Ramos (cell line): ENCODE measurements around the gene ANKDD1B.

ENCODE experiments used
- in situ Hi-C: fragments of 300-500 bp; cut with MboI; formaldehyde crosslinking; loops from one replicate; pipeline ENCODE4 v1.14.3; 2022; ENCODE audit warnings: low sequenced_read_pairs; ENCODE audit not compliant: unreplicated experiment

ANKDD1B gene

GRCh38 chr5:75656311-75657003 is 45.2 kb downstream of the ANKDD1B start:
- in situ Hi-C loops = no loop called here

- in situ Hi-C loops = no loop called here
Measured at GRCh38 chr5:75659791-75660450, 48.7 kb downstream of the ANKDD1B start.

GRCh38 chr5:75660678-75661465 is 49.6 kb downstream of the ANKDD1B start:
- in situ Hi-C loops = no loop called here

- in situ Hi-C loops = no loop called here
Measured at GRCh38 chr5:75662061-75662460, 50.8 kb downstream of the ANKDD1B start.

- in situ Hi-C loops = no loop called here
Measured at GRCh38 chr5:75663579-75664284, 52.5 kb downstream of the ANKDD1B start.

GRCh38 chr5:75664979-75665378 is 53.7 kb downstream of the ANKDD1B start:
- in situ Hi-C loops = no loop called here

GRCh38 chr5:75666801-75667200 is 55.5 kb downstream of the ANKDD1B start:
- in situ Hi-C loops = no loop called here

- in situ Hi-C loops = no loop called here
Measured at GRCh38 chr5:75667586-75667985, 56.3 kb downstream of the ANKDD1B start.

GRCh38 chr5:75668445-75668844 is 57.2 kb downstream of the ANKDD1B start:
- in situ Hi-C loops = no loop called here

GRCh38 chr5:75668977-75669689 is 57.9 kb downstream of the ANKDD1B start:
- in situ Hi-C loops = no loop called here

- in situ Hi-C loops = no loop called here
Measured at GRCh38 chr5:75670577-75670976, 59.3 kb downstream of the ANKDD1B start.

- in situ Hi-C loops = no loop called here
Measured at GRCh38 chr5:75671506-75671905, 60.3 kb downstream of the ANKDD1B start.

GRCh38 chr5:75672616-75673015 is 61.4 kb downstream of the ANKDD1B start:
- in situ Hi-C loops = no loop called here

GRCh38 chr5:75675783-75676182 is 64.5 kb downstream of the ANKDD1B start:
- in situ Hi-C loops = no loop called here

GRCh38 chr5:75677607-75678006 is 66.4 kb downstream of the ANKDD1B start:
- in situ Hi-C loops = no loop called here

- in situ Hi-C loops = no loop called here
Measured at GRCh38 chr5:75678155-75678554, 66.9 kb downstream of the ANKDD1B start.

- in situ Hi-C loops = loop anchor here (10.0 kb wide), 1 partner anchor 436 kb away; no protein-coding TSS in a partner anchor
Measured at GRCh38 chr5:75681125-75681830, 70.0 kb downstream of the ANKDD1B start.

- in situ Hi-C loops = loop anchor here (10.0 kb wide), 1 partner anchor 440 kb away; no protein-coding TSS in a partner anchor
Measured at GRCh38 chr5:75685141-75685540, 73.9 kb downstream of the ANKDD1B start.

GRCh38 chr5:75686480-75686879 is 75.2 kb downstream of the ANKDD1B start:
- in situ Hi-C loops = loop anchor here (10.0 kb wide), 1 partner anchor 442 kb away; no protein-coding TSS in a partner anchor
